Uterus (tissue), 4 donors: ENCODE measurements around the gene NUP160. TPM values are rescaled to one million over a fixed set of nuclear protein-coding genes. Genes with fewer than 3 reads are reported as not detected.
A peak's percentile ranks its signal among the peaks of the same experiment; 100 is the strongest.
"Not testable (repeated sequence)": the region's sequence is repeated elsewhere in the genome, so short reads cannot be mapped to it uniquely, and the experiment has no call there.

ENCODE experiments used
- DNase-seq, 2 donors: peaks; one replicate each; pipeline ENCODE4 v3.0.0-alpha.2; 2019 to 2020
- H3K27ac ChIP-seq, 2 donors: fragments of 200-600 bp; sonication (generic); 1 replicate in 1 of 2; 2 replicates in 1 of 2; pipeline ENCODE4 v1.5.1; 2016 to 2018
- H3K27me3 ChIP-seq, 2 donors: fragments of 200-600 bp; sonication (generic); one replicate each; pipeline ENCODE4 v1.5.1; 2018 to 2019; ENCODE audit warnings: control low read depth in 1 of 2
- H3K36me3 ChIP-seq, 2 donors: fragments of 200-600 bp; sonication (generic); one replicate each; pipeline ENCODE4 v1.5.1; 2019; ENCODE audit warnings: control low read depth in 1 of 2
- H3K4me1 ChIP-seq, 2 donors: fragments of 200-600 bp; sonication (generic); one replicate each; pipeline ENCODE4 v1.5.1; 2018 to 2019; ENCODE audit warnings: control low read depth in 1 of 2
- H3K4me3 ChIP-seq, 2 donors: fragments of 200-600 bp; sonication (generic); 1 replicate in 1 of 2; 2 replicates in 1 of 2; pipeline ENCODE4 v1.5.1; 2018 to 2019; ENCODE audit warnings: mild to moderate bottlenecking in 1 of 2
- H3K9me3 ChIP-seq, 2 donors: fragments of 200-600 bp; sonication (generic); one replicate each; pipeline ENCODE4 v1.5.1; 2019; ENCODE audit warnings: control low read depth in 1 of 2
- CTCF ChIP-seq, 4 experiments: fragments of 200-600 bp in 2 of 4; fragments of 450-650 bp in 2 of 4; sonication (generic) in 2 of 4; IDR thresholded peaks; one replicate each; pipeline ENCODE4 v1.5.1; 2016 to 2019; ENCODE audit warnings: antibody characterized with exemption in 4 of 4, mild to moderate bottlenecking in 2 of 4, moderate library complexity in 1 of 4
- POLR2A ChIP-seq, 2 donors: fragments of 450-650 bp; IDR thresholded peaks; one replicate each; pipeline ENCODE4 v1.6.1; 2016; ENCODE audit warnings: antibody characterized with exemption in 2 of 2, mild to moderate bottlenecking in 1 of 2, moderate library complexity in 1 of 2
- intact Hi-C: fragments of 100-400 bp; cut with DNase I; formaldehyde crosslinking; loops from one replicate; pipeline ENCODE4 v1.15.1; 2023; ENCODE audit warnings: low total_unique reads
- total RNA-seq, 4 donors: library from RNA; depleted of rRNA in 3 of 4; stranded (reverse); fragments of >200 nt in 3 of 4; gene quantifications; one replicate each; pipeline versions ENCODE4 v1.1.0 to v1.2.4, GENCODE V29; 2014 to 2023
- donor health status: DM: yes; HTN: yes; CAD: no.

Gene NUP160
- total RNA-seq, 4 donors from 2014 or later, result 11.8 to 90.8 (median 40.4) TPM

- H3K27me3 ChIP-seq, result no peaks in the 10 kb centered on the region
- no peaks in the 10 kb centered on the region for H3K4me1 ChIP-seq
- no peaks in the 10 kb centered on the region for H3K9me3 ChIP-seq
- no peak overlapping the region for H3K27ac ChIP-seq
- intact Hi-C loops, result no loop called here
- no peaks in the 10 kb centered on the region for H3K36me3 ChIP-seq
- no peak overlapping the region for H3K4me3 ChIP-seq
- DNase-seq, result no peak
- TF ChIP-seq CTCF (IDR thresholded peaks at IDR 0.05) (no peak), POLR2A (IDR thresholded peaks at IDR 0.05) (no peak)
Observed at GRCh38 chr11:47867823-47868222, 19.7 kb upstream of the NUP160 start.

- intact Hi-C loops, H3K27ac ChIP-seq, H3K4me3 ChIP-seq, DNase-seq, H3K9me3 ChIP-seq, H3K27me3 ChIP-seq, H3K4me1 ChIP-seq, H3K36me3 ChIP-seq: not testable (repeated sequence)
Observed at GRCh38 chr11:47866892-47867291, 18.7 kb upstream of the NUP160 start.

GRCh38 chr11:47864901-47865300 is 16.8 kb upstream of the NUP160 start:
- no peaks in the 10 kb centered on the region for H3K4me1 ChIP-seq
- H3K27me3 ChIP-seq, result no peaks in the 10 kb centered on the region
- no peaks in the 10 kb centered on the region for H3K9me3 ChIP-seq
- no peak for TF ChIP-seq POLR2A (IDR thresholded peaks at IDR 0.05)
- TF ChIP-seq CTCF (IDR thresholded peaks at IDR 0.05), result no peak
- no peak overlapping the region for H3K4me3 ChIP-seq
- intact Hi-C loops, result no loop called here
- H3K27ac ChIP-seq, result peak overlapping the region in 1 of 2 donors; percentile 6
- no peaks in the 10 kb centered on the region for H3K36me3 ChIP-seq
- DNase-seq, result no peak

GRCh38 chr11:47863898-47864430 is 15.8 kb upstream of the NUP160 start:
- Histone ChIP-seq H3K4me1 (no peaks in the 10 kb centered on the region), H3K27ac (no peak overlapping the region)
- intact Hi-C loops, result no loop called here

GRCh38 chr11:47863189-47863897 is 15.2 kb upstream of the NUP160 start:
- Histone ChIP-seq H3K27me3 (no peaks in the 10 kb centered on the region), H3K27ac (no peak overlapping the region), H3K4me1 (no peaks in the 10 kb centered on the region), H3K4me3 (no peak overlapping the region), H3K9me3 (no peaks in the 10 kb centered on the region), H3K36me3 (no peaks in the 10 kb centered on the region)
- intact Hi-C loops, result no loop called here
- DNase-seq, result no peak
- no peak for TF ChIP-seq POLR2A (IDR thresholded peaks at IDR 0.05)
- TF ChIP-seq CTCF (IDR thresholded peaks at IDR 0.05), result no peak

More at GRCh38 chr11:47863898-47864430, 15.8 kb upstream of the NUP160 start:
- Histone ChIP-seq H3K27me3 (no peaks in the 10 kb centered on the region), H3K9me3 (no peaks in the 10 kb centered on the region), H3K4me3 (no peak overlapping the region), H3K36me3 (no peaks in the 10 kb centered on the region)
- DNase-seq, result no peak
- TF ChIP-seq CTCF (IDR thresholded peaks at IDR 0.05) (no peak), POLR2A (IDR thresholded peaks at IDR 0.05) (no peak)
